Activated CD4-positive, alpha-beta T cell treated with anti-CD3 and anti-CD28 coated beads, Interleukin-2, amount 50 U/mL, for 48 hours (primary cell): ENCODE data around the gene PRR5L.
A peak's percentile ranks its signal among the peaks of the same experiment; 100 is the strongest.

ENCODE experiments used
- DNase-seq, 2 experiments: peaks; one replicate each; pipeline ENCODE4 v3.0.0-alpha.2; 2020

PRR5L gene

GRCh38 chr11:36361472-36361871, 65.4 kb downstream of the PRR5L start:
- DNase-seq: no peak

GRCh38 chr11:36361901-36362391, 65.9 kb downstream of the PRR5L start:
- no peak for DNase-seq

GRCh38 chr11:36362902-36363301, 66.8 kb downstream of the PRR5L start:
- no peak for DNase-seq

- DNase-seq: no peak
Measured at GRCh38 chr11:36363361-36364268, 67.5 kb downstream of the PRR5L start.

GRCh38 chr11:36364551-36365325, 68.7 kb downstream of the PRR5L start:
- no peak for DNase-seq

- DNase-seq: no peak
Measured at GRCh38 chr11:36365907-36366306, 69.8 kb downstream of the PRR5L start.

GRCh38 chr11:36367806-36368680, 72.0 kb downstream of the PRR5L start:
- no peak for DNase-seq

GRCh38 chr11:36371181-36371580, 75.1 kb downstream of the PRR5L start:
- no peak for DNase-seq

- no peak for DNase-seq
Measured at GRCh38 chr11:36371590-36371989, 75.5 kb downstream of the PRR5L start.

- DNase-seq: no peak
Measured at GRCh38 chr11:36372101-36372771, 76.1 kb downstream of the PRR5L start.

GRCh38 chr11:36373016-36374010, 77.2 kb downstream of the PRR5L start:
- no peak for DNase-seq

- DNase-seq: no peak
Measured at GRCh38 chr11:36374726-36375125, 78.6 kb downstream of the PRR5L start.

GRCh38 chr11:36375353-36376008, 79.4 kb downstream of the PRR5L start:
- no peak for DNase-seq

- peak in 1 of 2 experiments; percentile 33 for DNase-seq
Measured at GRCh38 chr11:36376009-36376887, 80.2 kb downstream of the PRR5L start.

GRCh38 chr11:36376888-36377758, 81.0 kb downstream of the PRR5L start:
- peak; percentile 57 to 66 for DNase-seq

- DNase-seq: no peak
Measured at GRCh38 chr11:36377759-36378564, 81.9 kb downstream of the PRR5L start.

GRCh38 chr11:36379653-36380052, 83.6 kb downstream of the PRR5L start:
- no peak for DNase-seq
